Mesenchymal stem cell (in vitro differentiated cells and primary cell): Measurements from ENCODE around the gene TCF4.
A peak's percentile ranks its signal among the peaks of the same experiment; 100 is the strongest.
"Not testable (repeated sequence)": the region's sequence is repeated elsewhere in the genome, so short reads cannot be mapped to it uniquely, and the experiment has no call there.

Experiments
- DNase-seq: peaks from one replicate; pipeline ENCODE4 v3.0.0-alpha.2; 2013
- H2AFZ ChIP-seq: one replicate; pipeline ENCODE4 v1.6.1; 2013; ENCODE audit warnings: low read depth, mild to moderate bottlenecking, control low read depth, inconsistent platforms, low read length, moderate library complexity
- H2AK5ac ChIP-seq: 2 replicates; pipeline ENCODE4 v1.6.1; 2013; ENCODE audit warnings: low read length, moderate library complexity, mild to moderate bottlenecking, inconsistent platforms; ENCODE audit not compliant: severe bottlenecking
- H2BK120ac ChIP-seq: one replicate; pipeline ENCODE4 v1.6.1; 2013; ENCODE audit warnings: low read depth, mild to moderate bottlenecking, inconsistent platforms, low read length, moderate library complexity
- H2BK12ac ChIP-seq, 2 experiments: one replicate each; pipeline ENCODE4 v1.6.1; 2013; ENCODE audit warnings: inconsistent platforms in 2 of 2, low read length in 2 of 2, mild to moderate bottlenecking in 2 of 2, moderate library complexity in 2 of 2, control low read depth in 1 of 2
- H2BK15ac ChIP-seq: one replicate; pipeline ENCODE4 v1.6.1; 2013; ENCODE audit warnings: mild to moderate bottlenecking, low read depth, inconsistent platforms; ENCODE audit not compliant: poor library complexity, severe bottlenecking
- H2BK5ac ChIP-seq: 2 replicates; pipeline ENCODE4 v1.6.1; 2013; ENCODE audit warnings: low read depth, mild to moderate bottlenecking, low read length, control low read depth, inconsistent platforms; ENCODE audit not compliant: poor library complexity, severe bottlenecking
- H3K14ac ChIP-seq, 2 experiments: one replicate each; pipeline ENCODE4 v1.6.1; 2013; ENCODE audit warnings: inconsistent platforms in 2 of 2, low read length in 2 of 2, control low read depth in 1 of 2, mild to moderate bottlenecking in 1 of 2, moderate library complexity in 1 of 2
- H3K18ac ChIP-seq, 2 experiments: one replicate each; pipeline ENCODE4 v1.6.1; 2013; ENCODE audit warnings: inconsistent platforms in 2 of 2, low read length in 2 of 2, control low read depth in 1 of 2, low read depth in 1 of 2, mild to moderate bottlenecking in 1 of 2
- H3K23ac ChIP-seq, 2 experiments: one replicate each; pipeline ENCODE4 v1.6.1; 2013; ENCODE audit warnings: inconsistent platforms in 2 of 2, low read length in 2 of 2, mild to moderate bottlenecking in 2 of 2, moderate library complexity in 2 of 2, control low read depth in 1 of 2
- H3K27ac ChIP-seq: 2 replicates; pipeline ENCODE4 v1.5.1; 2013; ENCODE audit warnings: mild to moderate bottlenecking, moderate library complexity, low read length, control low read depth, inconsistent platforms; ENCODE audit not compliant: poor library complexity, severe bottlenecking
- H3K27me3 ChIP-seq, 2 experiments: 2 replicates each; pipeline versions ENCODE4 v1.6.1 to v1.7.0; 2013; ENCODE audit warnings: low read length in 2 of 2, mild to moderate bottlenecking in 2 of 2, moderate library complexity in 2 of 2, control low read depth in 1 of 2, inconsistent platforms in 1 of 2; ENCODE audit not compliant: control insufficient read depth in 1 of 2, insufficient read depth in 1 of 2
- H3K36me3 ChIP-seq, 2 experiments: 2 replicates each; pipeline versions ENCODE4 v1.6.1 to v1.7.0; 2013; ENCODE audit warnings: low read length in 2 of 2, control low read depth in 1 of 2, inconsistent platforms in 1 of 2, low read depth in 1 of 2, mild to moderate bottlenecking in 1 of 2; ENCODE audit not compliant: insufficient read depth in 2 of 2, control insufficient read depth in 1 of 2
- H3K4ac ChIP-seq, 2 experiments: one replicate each; pipeline ENCODE4 v1.6.1; 2013; ENCODE audit warnings: inconsistent platforms in 2 of 2, low read length in 2 of 2, mild to moderate bottlenecking in 2 of 2, moderate library complexity in 2 of 2, control low read depth in 1 of 2, low read depth in 1 of 2
- H3K4me1 ChIP-seq: 2 replicates; pipeline ENCODE4 v1.6.1; 2013; ENCODE audit warnings: low read depth, low read length, control low read depth; ENCODE audit not compliant: control insufficient read depth, insufficient read depth
- H3K4me2 ChIP-seq: 2 replicates; pipeline ENCODE4 v1.6.1; 2013; ENCODE audit warnings: low read length, mild to moderate bottlenecking, inconsistent platforms; ENCODE audit not compliant: poor library complexity, severe bottlenecking
- H3K4me3 ChIP-seq, 2 experiments: 2 replicates each; pipeline versions ENCODE4 v1.5.1 to v1.7.0; 2013; ENCODE audit warnings: low read length in 2 of 2, mild to moderate bottlenecking in 2 of 2, control low read depth in 1 of 2, low read depth in 1 of 2; ENCODE audit not compliant: insufficient read depth in 1 of 2
- H3K79me1 ChIP-seq: replicated peaks from 2 replicates; pipeline ENCODE4 v1.6.1; 2013; ENCODE audit warnings: mild to moderate bottlenecking, control low read depth, low read length, inconsistent platforms; ENCODE audit not compliant: poor library complexity, severe bottlenecking
- H3K9ac ChIP-seq: 2 replicates; pipeline ENCODE4 v1.7.0; 2013; ENCODE audit warnings: mild to moderate bottlenecking, low read length, moderate library complexity
- H3K9me3 ChIP-seq: 2 replicates; pipeline ENCODE4 v1.7.0; 2013; ENCODE audit warnings: mild to moderate bottlenecking, low read length; ENCODE audit not compliant: control insufficient read depth
- H4K8ac ChIP-seq: one replicate; pipeline ENCODE4 v1.6.1; 2013; ENCODE audit warnings: inconsistent platforms, mild to moderate bottlenecking, low read length, moderate library complexity
- H4K91ac ChIP-seq: one replicate; pipeline ENCODE4 v1.6.1; 2013; ENCODE audit warnings: mild to moderate bottlenecking, low read length, inconsistent platforms
- WGBS: methylation state at CpG from one replicate; pipeline ENCODE4 v1.1.7; 2013; ENCODE audit warnings: mixed read lengths; 5-methylcytosine and 5-hydroxymethylcytosine counted together

TCF4 gene

GRCh38 chr18:55469134-55469533, 118.9 kb downstream of the TCF4 start:
- not testable (repeated sequence) for H3K4me3 ChIP-seq, H3K4me1 ChIP-seq, H3K4ac ChIP-seq, H4K8ac ChIP-seq, H3K9ac ChIP-seq, H2BK12ac ChIP-seq, H3K36me3 ChIP-seq, H3K9me3 ChIP-seq, H2AK5ac ChIP-seq, H3K14ac ChIP-seq, DNase-seq, H3K18ac ChIP-seq, H2AFZ ChIP-seq, H2BK15ac ChIP-seq, H3K23ac ChIP-seq, H3K4me2 ChIP-seq, H3K27ac ChIP-seq, H4K91ac ChIP-seq, H2BK120ac ChIP-seq, H2BK5ac ChIP-seq, H3K27me3 ChIP-seq
- 94% methylated on average over 4 of the region's 8 CpGs for WGBS
- H3K79me1 ChIP-seq, result peaks cover 17% of the 10 kb centered on the region

GRCh38 chr18:55466789-55467188, 121.2 kb downstream of the TCF4 start:
- no peak overlapping the region for H2BK15ac ChIP-seq
- no peaks in the 10 kb centered on the region for H3K9me3 ChIP-seq
- no peaks in the 10 kb centered on the region for H3K4me1 ChIP-seq
- H2AFZ ChIP-seq, result no peak overlapping the region
- no peak overlapping the region for H3K9ac ChIP-seq
- peaks cover 17% of the 10 kb centered on the region for H3K79me1 ChIP-seq
- no peak overlapping the region for H3K4me2 ChIP-seq
- no peak overlapping the region for H3K4me3 ChIP-seq
- H2AK5ac ChIP-seq, result no peak overlapping the region
- no peak overlapping the region for H3K18ac ChIP-seq
- peaks cover 0 to 24% of the 10 kb centered on the region in 2 experiments for H3K36me3 ChIP-seq
- no peaks in the 10 kb centered on the region for H3K27me3 ChIP-seq
- no peak overlapping the region for H4K91ac ChIP-seq
- no peak for DNase-seq
- WGBS, result 97% methylated on average over 4 of the region's 4 CpGs
- H3K4ac ChIP-seq, result no peak overlapping the region
- H3K27ac ChIP-seq, result no peak overlapping the region
- H2BK120ac ChIP-seq, result no peak overlapping the region
- no peak overlapping the region for H4K8ac ChIP-seq
- H3K23ac ChIP-seq, result no peak overlapping the region
- no peak overlapping the region for H2BK12ac ChIP-seq
- H2BK5ac ChIP-seq, result no peak overlapping the region
- no peak overlapping the region for H3K14ac ChIP-seq

DNA sequence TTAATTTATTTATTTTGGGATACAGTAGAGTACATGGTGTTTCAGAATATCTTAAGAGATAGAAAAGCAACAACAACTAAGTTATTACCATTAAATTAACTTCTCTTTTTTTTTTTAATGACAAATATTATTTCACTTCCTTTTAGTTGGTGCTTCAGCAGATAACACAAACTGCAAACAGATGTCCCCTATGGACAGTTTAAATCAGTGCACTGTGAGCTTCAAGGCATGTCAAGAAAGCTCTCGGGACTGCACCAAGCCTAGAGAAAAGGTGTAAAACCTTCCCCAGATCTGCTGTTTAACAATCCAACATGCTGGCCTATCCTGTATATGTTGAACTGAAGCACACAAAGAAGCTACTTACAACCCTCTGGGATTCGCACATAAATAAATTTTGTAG, 122.7 kb downstream of the TCF4 start:
- Histone ChIP-seq H3K14ac (no peak overlapping the region), H4K8ac (no peak overlapping the region), H3K4me3 (no peak overlapping the region), H3K4ac (no peak overlapping the region), H2BK5ac (no peak overlapping the region), H3K4me1 (no peaks in the 10 kb centered on the region), H3K18ac (no peak overlapping the region), H3K79me1 (peaks cover 13% of the 10 kb centered on the region), H4K91ac (no peak overlapping the region), H2AK5ac (no peak overlapping the region), H2BK120ac (no peak overlapping the region), H3K9ac (peak overlapping the region; percentile 7), H3K36me3 (peaks cover 0 to 33% of the 10 kb centered on the region in 2 experiments), H3K23ac (no peak overlapping the region), H3K9me3 (no peaks in the 10 kb centered on the region), H3K27ac (no peak overlapping the region), H2BK15ac (no peak overlapping the region), H2BK12ac (no peak overlapping the region), H3K27me3 (no peaks in the 10 kb centered on the region), H3K4me2 (no peak overlapping the region), H2AFZ (no peak overlapping the region)
- 96% methylated on average over 2 of the region's 2 CpGs for WGBS
- DNase-seq, result no peak

DNA sequence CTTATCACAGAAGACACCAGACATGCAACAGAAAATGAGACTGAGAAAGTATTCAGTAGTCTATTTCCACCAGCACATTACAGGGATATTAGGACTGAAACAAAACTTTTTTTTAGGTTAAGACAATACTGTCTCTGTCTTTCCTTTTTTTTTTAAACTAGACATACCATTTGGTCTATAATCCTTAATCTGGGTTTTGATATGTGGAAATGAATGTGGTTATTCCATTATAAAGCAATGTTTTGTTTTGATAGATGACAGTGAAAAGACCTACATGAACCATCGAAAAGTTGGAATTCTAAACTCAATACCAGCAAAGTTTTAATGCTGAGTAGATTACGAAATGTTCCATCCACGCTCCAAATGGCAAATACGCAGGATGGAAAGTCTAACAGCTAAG, 123.4 kb downstream of the TCF4 start:
- no peak overlapping the region for H3K4me3 ChIP-seq
- peaks cover 11% of the 10 kb centered on the region for H3K79me1 ChIP-seq
- no peaks in the 10 kb centered on the region for H3K9me3 ChIP-seq
- no peak overlapping the region for H2BK15ac ChIP-seq
- H2BK5ac ChIP-seq, result no peak overlapping the region
- H4K91ac ChIP-seq, result no peak overlapping the region
- H3K36me3 ChIP-seq, result peaks cover 0 to 40% of the 10 kb centered on the region in 2 experiments
- H3K18ac ChIP-seq, result no peak overlapping the region
- WGBS, result 88% methylated on average over 1 of the region's 4 CpGs
- no peak overlapping the region for H3K4me2 ChIP-seq
- no peak overlapping the region for H3K4ac ChIP-seq
- H2AFZ ChIP-seq, result no peak overlapping the region
- no peak overlapping the region for H2BK120ac ChIP-seq
- H3K4me1 ChIP-seq, result no peaks in the 10 kb centered on the region
- H3K23ac ChIP-seq, result no peak overlapping the region
- H2BK12ac ChIP-seq, result no peak overlapping the region
- no peak overlapping the region for H4K8ac ChIP-seq
- no peak overlapping the region for H3K9ac ChIP-seq
- no peak overlapping the region for H3K14ac ChIP-seq
- H2AK5ac ChIP-seq, result no peak overlapping the region
- DNase-seq, result no peak
- no peak overlapping the region for H3K27ac ChIP-seq
- H3K27me3 ChIP-seq, result no peaks in the 10 kb centered on the region
